GM12878 (cell line): ENCODE data around the gene HTR1D. TPM values are rescaled to one million over a fixed set of nuclear protein-coding genes. Genes with fewer than 3 reads are reported as not detected.

Experiments
- ATAC-seq: fragments of 200-7000 bp; cut with Tn5 transposase; 3 replicates; pipeline ENCODE4 v1.9.1; 2020; ENCODE audit warnings: mild to moderate bottlenecking, moderate library complexity
- BruUV-seq: library from RNA; stranded (reverse); fragments of 400-500 nt; replicated peaks from 2 replicates; lab custom pipeline; 2021; lab: Mats Ljungman, UMichigan
- CTCF ChIA-PET: fragments of 300-600 bp; sonication (Branson Sonifier 250); formaldehyde crosslinking; extraction: SDS; loops from one replicate; lab custom pipeline; 2021; ENCODE audit warnings: inconsistent platforms; lab: Yijun Ruan, JAX
- POLR2A ChIA-PET: fragments of 350-600 bp; formaldehyde crosslinking; extraction: SDS; loops from one replicate; lab custom pipeline; 2021; ENCODE audit warnings: inconsistent platforms; lab: Charles Lee
- RAD21 ChIA-PET: fragments of 300-600 bp; sonication (Branson Sonifier 250); formaldehyde crosslinking; loops from one replicate; lab custom pipeline; 2023; ENCODE audit warnings: antibody characterized with exemption; ENCODE audit not compliant: unreplicated experiment; lab: Charles Lee
- SMC1A ChIA-PET: fragments of 300-600 bp; sonication (Branson Sonifier 250); formaldehyde crosslinking; loops from one replicate; lab custom pipeline; 2023; ENCODE audit not compliant: unreplicated experiment, uncharacterized antibody; lab: Charles Lee
- DNase-seq: peaks from one replicate; pipeline ENCODE4 v3.0.0-alpha.2; 2011; ENCODE audit warnings: low read depth, low spot score
- FAIRE-seq: peaks from 3 replicates; lab custom pipeline; 2011; peaks lifted over from hg19 to GRCh38; lab: Jason Lieb, UNC
- H2AFZ ChIP-seq: 2 replicates; pipeline ENCODE4 v1.6.0; 2011; ENCODE audit warnings: low read depth, low read length, control low read depth; ENCODE audit not compliant: control insufficient read depth
- H3K27ac ChIP-seq: 2 replicates; pipeline ENCODE4 v1.5.1; 2011; ENCODE audit warnings: control low read depth; ENCODE audit not compliant: control insufficient read depth, insufficient read depth
- H3K27me3 ChIP-seq, 2 experiments: replicated peaks in 1 of 2; 2 replicates each; pipeline versions ENCODE4 v1.6.0 to v1.6.1; 2011; ENCODE audit warnings: low read length in 1 of 2; ENCODE audit not compliant: control insufficient read depth in 2 of 2, insufficient read depth in 2 of 2
- H3K36me3 ChIP-seq, 2 experiments: 2 replicates each; pipeline ENCODE4 v1.5.1; 2011; ENCODE audit warnings: low read length in 1 of 2; ENCODE audit not compliant: control insufficient read depth in 2 of 2, insufficient read depth in 2 of 2
- H3K4me1 ChIP-seq: 2 replicates; pipeline ENCODE4 v1.6.1; 2011; ENCODE audit warnings: mild to moderate bottlenecking, low read length, moderate library complexity, mixed read lengths; ENCODE audit not compliant: control insufficient read depth, insufficient read depth
- H3K4me2 ChIP-seq: 2 replicates; pipeline ENCODE4 v1.6.0; 2011; ENCODE audit warnings: control low read depth; ENCODE audit not compliant: control insufficient read depth, insufficient read depth
- H3K4me3 ChIP-seq: fragments of 200-600 bp; sonication (generic); 2 replicates; pipeline ENCODE4 v1.5.1; 2016
- H3K79me2 ChIP-seq: 2 replicates; pipeline ENCODE4 v1.6.0; 2011; ENCODE audit warnings: low read length; ENCODE audit not compliant: control insufficient read depth, insufficient read depth
- H3K9ac ChIP-seq: 2 replicates; pipeline ENCODE4 v1.8.0; 2011; ENCODE audit warnings: low read length, control low read depth, mixed read lengths; ENCODE audit not compliant: control insufficient read depth, insufficient read depth
- H3K9me3 ChIP-seq: replicated peaks from 3 replicates; pipeline ENCODE4 v1.5.1; 2011; ENCODE audit warnings: mild to moderate bottlenecking, low read length; ENCODE audit not compliant: control insufficient read depth, insufficient read depth
- H4K20me1 ChIP-seq: 2 replicates; pipeline ENCODE4 v1.6.0; 2011; ENCODE audit not compliant: control insufficient read depth, insufficient read depth
- CHD1 ChIP-seq: IDR thresholded peaks from 2 replicates; pipeline ENCODE4 v1.6.1; 2012; ENCODE audit warnings: low read depth, low read length, improper control_type of control experiment
- POU2F2 ChIP-seq: IDR thresholded peaks from 3 replicates; pipeline ENCODE4 v1.6.1; 2011; ENCODE audit warnings: low read depth, mild to moderate bottlenecking, low read length, borderline replicate concordance
- SUPT20H ChIP-seq: IDR thresholded peaks from 2 replicates; pipeline ENCODE4 v1.6.1; 2011; ENCODE audit warnings: low read depth, mild to moderate bottlenecking, low read length, moderate library complexity, borderline replicate concordance; ENCODE audit not compliant: control insufficient read depth
- ZNF217 ChIP-seq: fragments of 450-650 bp; IDR thresholded peaks from 2 replicates; pipeline ENCODE4 v1.6.1; 2017; ENCODE audit warnings: antibody characterized with exemption, mild to moderate bottlenecking
- WGBS: methylation state at CpG from one replicate; pipeline ENCODE4 v1.1.6; 2016; ENCODE audit warnings: low lambda C conversion rate; ENCODE audit not compliant: insufficient replicate concordance, insufficient coverage; ENCODE audit errors: missing lambda C conversion rate; 5-methylcytosine and 5-hydroxymethylcytosine counted together
- in situ Hi-C: fragments of 300-500 bp; cut with MboI; formaldehyde crosslinking; loops from 9 replicates; pipeline ENCODE4 v1.14.3; 2018; ENCODE audit warnings: mixed read lengths
- intact Hi-C: fragments of 100-400 bp; cut with micrococcal nuclease; formaldehyde crosslinking; loops from one replicate; pipeline ENCODE4 v1.14.2; 2022; ENCODE audit not compliant: unreplicated experiment
- polyA plus RNA-seq, 11 experiments: library from polyadenylated mRNA; depleted of rRNA in 4 of 11; unstranded in 6 of 11; stranded (reverse) in 5 of 11; fragments of >200 nt; fragmentation: Nextera tagmentation in 4 of 11; fragmentation: Illumina TruSeq in 1 of 11; extraction: Ambion mirVana in 4 of 11; extraction: Trizol in 1 of 11; gene quantifications; 1 replicate in 1 of 11; 2 replicates in 10 of 11; pipeline versions ENCODE4 v1.2.1 to v1.2.3, GENCODE V29; 2011 to 2016; ENCODE audit warnings: inconsistent platforms in 2 of 11, missing spikeins in 2 of 11, low read depth in 1 of 11
- total RNA-seq, 4 experiments: library from RNA; depleted of rRNA in 3 of 4; stranded (reverse); fragments of >200 nt in 3 of 4; fragmentation: Illumina TruSeq in 1 of 4; extraction: Trizol in 1 of 4; gene quantifications; 2 replicates each; pipeline versions ENCODE4 v1.2.1 to v1.2.3, GENCODE V29; 2013 to 2021

Gene HTR1D
- total and polyA plus RNA-seq, 10 of the 15 experiments (the other 5 are each of a cell fraction or from before 2014, with no cell fraction given) = 0.07 TPM; not detected in 9

DNA sequence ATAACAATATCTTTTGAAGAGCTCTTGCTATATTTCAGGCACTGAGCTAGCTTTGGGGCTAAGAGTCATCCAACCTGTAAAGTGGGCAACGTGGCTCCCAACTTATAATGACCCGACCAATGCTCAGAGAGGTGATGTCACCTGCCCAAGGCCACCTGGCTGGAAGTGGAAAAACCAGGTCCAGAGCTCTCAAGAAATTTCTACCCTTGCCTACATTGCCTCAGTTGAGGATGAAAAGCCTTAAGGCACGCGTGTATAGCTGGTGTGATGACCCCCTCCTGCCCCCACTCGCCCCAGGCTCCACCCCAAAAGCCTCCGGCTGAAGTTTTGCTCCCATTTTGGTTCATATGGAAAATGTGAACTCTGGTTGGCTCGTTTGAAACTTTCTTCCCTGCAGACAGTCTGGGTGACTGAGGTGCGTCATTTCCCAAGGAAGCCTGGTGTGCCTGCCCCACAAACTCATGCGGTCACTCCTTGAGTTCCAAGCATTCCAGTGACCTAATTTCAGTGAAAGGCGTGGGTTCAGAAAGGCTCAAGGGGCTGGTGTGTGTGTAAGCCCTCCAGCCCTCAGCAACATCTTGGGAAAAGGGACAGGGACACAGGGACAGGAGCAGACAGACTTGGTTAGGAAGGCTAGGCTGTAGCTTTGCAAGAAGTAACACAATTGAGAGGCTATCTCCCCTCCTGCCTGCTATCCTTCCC lies 20.5 kb downstream of the HTR1D start:
- TF ChIP-seq CHD1 = no peak
- TF ChIP-seq POU2F2 = no peak
- no peak for TF ChIP-seq SUPT20H
- TF ChIP-seq ZNF217 = no peak
- ChIA-PET POLR2A (interaction anchor here (0.6 kb wide), 1 partner anchor 66 kb away, joined by 3 read pairs; no protein-coding TSS in a partner anchor), SMC1A (interaction anchor here (0.9 to 1.5 kb wide), 2 partner anchors 12 to 98 kb away, joined by 3 to 4 read pairs; no protein-coding TSS in a partner anchor), CTCF (interaction anchor here (3.3 to 4.9 kb wide), 2 partner anchors 11 to 98 kb away, joined by 15 to 33 read pairs; no protein-coding TSS in a partner anchor), RAD21 (interaction anchor here (1.0 to 1.3 kb wide), 2 partner anchors 12 to 98 kb away, joined by 3 to 4 read pairs; no protein-coding TSS in a partner anchor)
- H3K36me3 ChIP-seq = no peaks in the 10 kb centered on the region
- H3K4me1 ChIP-seq = peaks cover 3% of the 10 kb centered on the region; the same call in 1 of the 2 replicates
- ATAC-seq = no peak
- no peaks in the 10 kb centered on the region for H3K9me3 ChIP-seq
- H3K4me2 ChIP-seq = no peak overlapping the region
- DNase-seq = no peak
- no peak for FAIRE-seq
- H2AFZ ChIP-seq = no peak overlapping the region
- H3K79me2 ChIP-seq = no peaks in the 10 kb centered on the region
- no peak overlapping the region for H3K9ac ChIP-seq
- no peak overlapping the region for H3K27ac ChIP-seq
- WGBS = 37% methylated on average over 10 of the region's 10 CpGs
- H3K27me3 ChIP-seq = no peaks in the 10 kb centered on the region
- H4K20me1 ChIP-seq = no peaks in the 10 kb centered on the region
- no TSS peak for BruUV-seq
- no peak overlapping the region for H3K4me3 ChIP-seq
- intact Hi-C loops = no loop called here
- in situ Hi-C loops = no loop called here
